ENCODE data around the gene ABTB2.

- TF ChIP-seq CTCF (conservative IDR thresholded peaks at IDR 0.05; ENCODE audit: low read depth, low read length) = no peak
- TF ChIP-seq EZH2 (IDR thresholded peaks at IDR 0.05; ENCODE audit: borderline replicate concordance, low read depth, low read length, poor library complexity, severe bottlenecking) = no peak
Measured at GRCh38 chr11:34309965-34310364, 47.8 kb downstream of the ABTB2 start.

Measured in A673 (cell line).